Middle frontal gyrus (tissue), 1 donor: Measurements from ENCODE around the gene PIK3CB.
"Not testable (repeated sequence)": the region's sequence is repeated elsewhere in the genome, so short reads cannot be mapped to it uniquely, and the experiment has no call there.

ENCODE experiments used
- DNase-seq: peaks from one replicate; pipeline ENCODE4 v3.0.0-alpha.2; 2015; ENCODE audit warnings: low spot score; ENCODE audit errors: extremely low spot score

PIK3CB gene

DNA sequence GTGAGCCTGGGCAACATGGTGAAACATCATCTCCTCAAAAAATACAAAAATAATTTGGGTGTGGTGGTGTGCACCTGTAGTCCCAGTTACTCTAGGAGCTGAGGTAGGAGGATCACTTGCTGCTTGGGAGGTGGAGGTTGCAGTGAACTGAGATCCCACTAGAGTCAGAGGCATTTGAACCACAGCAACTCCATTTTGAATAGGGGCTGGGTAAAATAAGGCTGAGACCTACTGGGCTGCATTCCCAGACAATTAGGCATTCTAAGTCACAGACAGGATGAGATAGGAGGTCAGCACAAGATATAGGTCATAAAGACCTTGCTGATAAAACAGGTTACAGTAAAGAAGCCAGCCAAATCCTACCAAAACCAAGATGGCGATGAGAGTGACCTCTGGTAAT lies 12.1 kb upstream of the PIK3CB start:
- not testable (repeated sequence) for DNase-seq

DNA sequence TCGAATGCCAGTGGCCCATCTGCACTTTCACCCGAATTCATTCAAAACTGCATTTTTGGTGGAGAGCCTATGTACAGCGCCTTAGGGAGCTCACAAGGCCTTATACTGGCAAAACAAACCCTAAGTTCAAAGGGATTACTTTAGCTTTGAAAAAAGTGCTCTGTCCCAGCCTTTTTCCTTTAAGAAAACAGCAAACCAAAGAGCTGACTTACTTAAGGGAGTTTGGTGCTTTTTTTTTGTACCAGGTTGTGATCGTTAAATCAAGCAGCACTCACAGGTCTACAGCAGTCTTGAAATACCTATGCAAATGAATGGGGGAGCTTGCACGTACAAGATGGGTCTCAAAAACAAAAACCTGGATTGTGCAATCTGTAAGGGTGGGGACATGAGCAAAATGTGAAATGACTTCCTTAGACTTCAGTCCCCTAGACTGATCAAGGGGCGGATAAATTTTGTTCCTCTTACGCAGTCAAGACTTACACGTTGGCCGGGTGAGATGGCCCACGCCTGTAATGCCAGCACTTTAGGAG lies 11.6 kb upstream of the PIK3CB start:
- no peak for DNase-seq

DNA sequence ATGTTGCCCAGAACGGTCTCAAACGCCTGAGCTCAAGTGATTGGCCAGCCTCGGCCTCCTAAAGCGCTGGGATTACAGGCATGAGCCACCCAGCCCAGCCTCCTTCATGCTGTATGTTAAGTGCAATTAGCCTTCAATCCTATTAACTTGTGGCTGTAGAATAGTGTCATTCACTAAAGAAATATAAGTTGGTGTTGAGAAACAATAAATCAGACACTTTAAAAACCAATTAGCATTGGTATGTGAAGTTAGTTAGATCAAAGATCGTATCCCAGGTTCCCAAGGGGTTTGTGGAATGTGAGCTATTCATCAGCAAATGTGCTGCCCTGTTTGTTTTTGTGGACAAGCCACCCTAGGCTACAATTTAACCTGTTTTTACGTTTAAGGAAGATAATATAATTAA lies 11.0 kb upstream of the PIK3CB start:
- no peak for DNase-seq

DNA sequence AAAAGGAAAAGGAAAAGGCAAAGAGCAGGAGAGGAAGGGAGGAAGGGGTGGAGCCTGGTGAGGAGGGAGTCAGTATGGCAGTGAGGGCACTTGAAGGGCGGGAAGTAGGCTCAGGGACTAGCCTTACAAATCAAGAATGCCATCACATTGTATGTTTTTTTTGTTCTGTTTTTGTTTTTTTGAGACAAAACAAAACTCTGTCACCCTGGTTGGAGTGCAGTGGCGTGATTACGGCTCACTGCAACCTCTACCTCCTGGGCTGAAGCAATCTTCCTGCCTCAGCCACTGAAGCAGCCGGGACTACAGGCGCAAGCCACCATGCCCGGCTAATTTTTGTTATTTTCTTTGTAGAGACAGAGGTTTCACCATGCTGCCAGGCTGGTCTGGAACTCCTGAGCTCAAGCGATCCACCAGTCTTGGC lies 10.5 kb upstream of the PIK3CB start:
- DNase-seq, result no peak

DNA sequence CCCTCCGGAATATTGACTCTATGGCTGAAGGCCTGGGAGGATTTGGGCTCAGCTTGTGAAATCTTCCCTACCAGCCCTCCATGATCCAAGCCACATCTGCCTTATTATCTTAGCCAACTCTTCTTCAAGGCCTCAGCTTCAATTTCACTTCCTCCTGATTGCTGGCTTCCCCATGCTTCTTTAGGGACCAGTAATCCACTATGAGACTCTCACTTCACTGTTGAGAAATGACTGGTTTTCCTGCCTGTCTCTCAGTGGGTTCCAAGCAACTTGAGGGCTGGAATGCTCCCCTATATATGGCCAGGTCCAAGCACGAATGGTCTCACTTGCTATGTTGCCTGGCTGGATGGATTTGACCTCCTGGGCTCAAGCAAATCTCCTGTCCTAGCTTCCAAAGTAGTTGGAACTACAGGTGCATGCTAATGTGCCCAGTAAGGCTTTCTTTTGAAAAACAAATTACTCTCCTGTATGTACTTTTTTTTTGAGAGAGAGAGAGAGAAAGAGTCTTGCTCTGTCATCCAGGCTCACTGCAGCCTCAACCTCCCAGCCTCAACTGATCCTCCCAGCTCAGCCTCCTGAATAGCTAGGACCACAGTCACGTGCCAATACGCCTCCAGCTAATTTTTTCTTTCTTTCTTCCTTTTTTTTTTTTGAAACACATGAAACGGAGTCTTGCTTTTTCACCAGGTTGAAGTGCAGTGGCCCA lies 7.9 kb upstream of the PIK3CB start:
- DNase-seq, result no peak

DNA sequence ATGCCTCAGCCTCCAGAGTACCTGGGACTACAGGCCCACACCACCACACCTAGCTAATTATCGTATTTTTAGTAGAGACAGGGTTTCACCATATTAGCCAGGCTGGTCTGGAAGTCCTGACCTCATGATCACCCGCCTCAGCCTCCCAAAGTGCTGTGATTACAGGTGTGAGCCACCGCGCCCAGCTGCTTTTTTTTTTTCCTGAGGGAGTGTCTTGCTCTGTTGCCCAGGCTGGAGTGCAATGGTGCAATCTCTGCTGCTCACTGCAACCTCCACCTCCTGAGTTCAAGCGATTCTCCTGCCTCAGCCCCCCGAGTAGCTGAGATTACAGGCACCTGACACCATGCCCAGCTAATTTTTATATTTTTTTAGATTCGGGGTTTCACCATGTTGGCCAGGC lies 3.7 kb upstream of the PIK3CB start:
- not testable (repeated sequence) for DNase-seq

DNA sequence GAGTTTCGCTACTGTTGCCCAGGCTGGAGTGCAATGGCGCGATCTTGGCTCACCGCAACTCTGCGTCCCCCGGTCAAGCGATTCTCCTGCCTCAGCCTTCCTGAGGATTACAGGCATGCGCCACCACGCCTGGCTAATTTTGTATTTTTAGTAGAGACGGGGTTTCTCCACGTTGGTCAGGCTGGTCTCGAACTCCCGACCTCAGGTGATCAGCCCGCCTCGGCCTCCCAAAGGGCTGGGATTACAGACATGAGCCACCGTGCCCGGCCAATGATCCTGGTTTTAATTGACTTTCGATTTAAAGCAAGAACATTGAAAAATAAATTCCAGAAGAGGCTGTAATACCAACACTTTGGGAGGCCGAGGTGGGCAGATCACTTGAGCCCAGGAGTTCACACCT lies 1.1 kb upstream of the PIK3CB start:
- DNase-seq, result not testable (repeated sequence)

DNA sequence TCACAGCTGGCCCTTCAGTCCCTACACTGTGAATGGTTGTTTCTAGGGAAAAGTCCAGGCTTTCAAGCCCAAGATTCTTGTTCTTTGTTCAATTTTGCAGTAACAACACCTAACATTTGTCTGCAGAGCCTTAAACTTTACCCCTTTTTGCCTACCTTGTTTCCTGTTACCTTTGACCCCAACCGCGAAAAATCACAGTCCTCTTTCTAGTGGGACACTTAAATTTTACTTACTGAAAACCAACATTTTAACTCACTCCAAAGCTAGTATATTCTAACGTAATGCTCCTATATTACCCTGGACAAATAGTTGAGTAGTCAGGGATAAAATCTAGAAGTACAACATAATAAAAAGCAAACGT lies 649 bp upstream of the PIK3CB start:
- no peak for DNase-seq

DNA sequence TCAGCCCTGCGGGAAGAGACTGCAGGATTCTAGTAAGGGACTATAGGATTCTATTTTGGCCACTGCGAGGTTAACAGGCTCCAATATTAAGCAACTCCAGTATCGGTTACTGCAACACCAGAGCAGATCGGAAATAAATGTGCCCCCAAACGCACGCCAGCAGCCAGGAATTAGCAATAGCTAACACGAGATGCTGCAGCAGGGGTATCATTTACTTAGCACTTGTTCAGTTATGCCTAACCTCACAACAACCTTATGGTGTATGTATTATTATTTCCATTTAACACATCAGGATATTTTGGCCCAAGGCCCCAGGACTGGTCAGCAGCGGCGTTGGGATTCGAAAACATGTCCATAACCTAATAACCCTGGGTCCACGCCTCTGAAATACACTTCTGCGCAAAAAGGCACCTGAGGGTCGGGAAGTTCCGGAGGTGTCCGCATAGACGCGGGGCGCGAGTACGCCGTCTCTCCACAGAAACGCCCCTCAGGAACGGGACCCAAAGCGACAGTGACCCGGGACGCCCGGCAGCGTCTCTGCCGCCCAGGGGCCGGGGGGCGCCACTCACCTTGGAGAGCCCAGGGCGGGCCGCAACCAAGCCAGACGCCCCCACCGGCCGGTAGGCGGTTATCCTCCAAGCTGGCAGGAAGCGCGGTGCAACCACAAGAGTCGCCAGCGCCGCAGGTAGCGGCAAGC lies 681 bp downstream of the PIK3CB start:
- peak; percentile 3 for DNase-seq

DNA sequence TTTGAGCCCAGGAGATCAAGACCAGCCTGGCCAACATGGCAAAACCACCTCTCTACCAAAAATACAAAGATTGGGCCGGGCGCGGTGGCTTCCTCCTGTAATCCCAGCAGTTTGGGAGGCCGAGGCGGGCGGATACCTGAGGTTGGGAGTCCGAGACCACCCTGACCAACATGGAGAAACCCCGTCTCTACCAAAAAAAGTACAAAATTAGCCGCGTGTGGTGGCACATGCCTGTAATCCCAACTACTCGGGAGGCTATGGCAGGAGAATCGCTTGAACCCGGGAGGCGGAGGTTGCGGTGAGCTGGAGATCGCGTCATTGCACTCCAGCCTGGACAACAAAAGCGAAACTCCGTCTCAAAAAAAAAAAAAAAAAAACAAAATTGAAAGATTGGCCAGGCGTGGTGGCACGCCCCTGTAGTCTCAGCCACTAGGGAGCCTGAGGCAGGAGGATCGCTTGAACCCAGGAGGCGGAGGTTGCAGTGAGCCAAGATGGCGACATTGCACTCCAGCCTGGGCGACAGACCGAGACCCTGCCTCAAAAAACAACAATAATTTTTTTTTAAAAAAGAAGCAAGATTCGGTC lies 2.2 kb downstream of the PIK3CB start:
- not testable (repeated sequence) for DNase-seq

DNA sequence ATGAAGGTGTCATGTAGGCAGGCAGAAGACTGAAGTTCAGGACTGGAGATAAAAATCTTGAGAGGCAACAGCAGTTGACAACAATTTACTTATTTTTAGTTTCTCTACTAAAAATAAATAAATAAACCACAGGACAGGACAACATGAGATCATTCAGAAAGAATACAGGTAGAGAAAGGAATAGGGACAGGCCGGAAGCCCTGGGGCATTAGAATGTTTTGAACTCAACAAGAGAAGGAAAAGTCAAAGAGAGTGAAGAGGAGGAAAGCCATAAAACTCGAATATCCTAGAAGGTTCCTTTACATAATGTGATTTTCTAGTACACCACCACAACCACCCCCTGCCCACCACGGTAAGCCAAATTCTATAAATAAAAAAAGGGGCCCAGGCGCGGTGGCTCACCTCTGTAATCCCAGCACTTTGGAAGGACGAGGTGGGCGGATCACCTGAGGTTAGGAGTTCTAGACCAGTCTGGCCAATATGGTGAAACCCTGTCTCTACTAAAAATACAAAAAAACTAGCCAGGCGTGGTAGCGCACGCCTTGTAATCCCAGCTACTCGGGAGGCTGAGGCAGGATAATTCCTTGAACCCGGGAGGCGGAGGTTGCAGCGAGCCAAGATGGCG lies 4.7 kb downstream of the PIK3CB start:
- no peak for DNase-seq

DNA sequence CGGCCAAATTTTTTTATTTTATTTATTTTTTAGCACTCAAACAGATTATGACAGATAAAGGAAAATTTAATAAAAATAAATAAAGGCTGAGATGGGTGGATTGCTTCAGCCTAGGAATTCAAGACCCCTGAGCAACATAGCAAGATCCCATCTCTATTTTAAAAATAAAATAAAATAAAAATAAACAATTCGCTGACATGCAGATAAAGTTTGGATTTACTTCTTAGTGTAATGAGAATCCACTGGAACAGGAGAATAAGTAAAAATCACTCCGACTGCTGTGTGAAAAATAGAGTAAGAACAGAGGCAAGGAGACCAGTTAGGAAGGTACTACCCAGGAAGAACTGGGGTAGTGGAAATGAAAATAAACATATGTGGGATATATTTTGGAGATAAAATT lies 5.6 kb downstream of the PIK3CB start:
- DNase-seq, result no peak

DNA sequence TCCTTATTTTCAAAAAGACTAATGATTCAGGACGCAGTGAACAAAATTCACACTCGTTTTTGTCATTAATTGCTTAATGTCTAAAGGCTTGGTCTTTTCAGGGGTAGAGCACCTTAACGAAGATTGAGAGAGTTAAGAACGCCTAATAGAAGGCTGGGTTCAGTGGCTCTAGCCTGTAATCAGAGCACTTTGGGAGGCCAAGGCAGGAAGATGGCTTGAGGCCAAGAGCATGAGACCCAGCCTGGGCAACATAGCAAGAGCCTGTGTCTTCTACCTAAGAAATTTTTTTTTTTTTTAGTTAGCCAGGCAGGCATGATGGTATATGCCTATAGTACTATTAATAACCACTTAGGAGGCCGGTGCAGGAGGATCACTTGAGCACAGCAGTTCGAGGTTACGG lies 7.5 kb downstream of the PIK3CB start:
- DNase-seq, result no peak

DNA sequence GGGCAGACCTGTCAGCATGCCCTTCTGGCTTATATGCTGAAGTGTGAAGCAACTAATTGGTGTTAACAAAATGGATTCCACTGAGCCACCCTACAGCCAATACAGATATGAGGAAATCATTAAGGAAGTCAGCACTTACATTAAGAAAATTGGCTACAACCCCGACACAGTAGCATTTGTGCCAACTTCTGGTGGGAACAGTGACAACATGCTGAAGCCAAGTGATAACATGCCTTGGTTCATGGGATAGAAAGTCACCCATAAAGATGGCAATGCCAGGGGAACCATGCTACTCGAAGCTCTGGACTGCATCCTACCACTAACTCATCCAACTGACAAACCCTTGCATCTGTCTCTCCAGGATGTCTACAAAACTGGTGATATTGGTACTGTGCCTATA lies 9.4 kb downstream of the PIK3CB start:
- no peak for DNase-seq

DNA sequence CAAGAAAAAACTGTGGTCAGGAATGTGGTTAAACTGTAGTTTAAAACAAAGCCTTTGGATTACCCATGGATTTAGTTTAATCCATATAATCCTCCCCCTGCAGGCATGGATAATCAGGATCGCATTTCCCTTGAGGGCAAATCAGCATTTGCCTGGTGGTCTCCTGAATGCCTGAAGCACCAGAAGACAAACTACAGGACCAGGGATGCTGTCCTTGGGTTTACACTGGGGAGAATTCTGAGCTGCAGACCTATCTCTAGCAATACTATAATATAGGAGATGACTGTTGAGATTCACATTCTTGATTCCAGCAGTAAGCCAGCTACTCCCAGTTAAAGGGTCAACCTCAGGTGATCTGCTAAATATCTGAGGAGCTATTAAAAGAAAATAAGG lies 10.6 kb downstream of the PIK3CB start:
- no peak for DNase-seq

DNA sequence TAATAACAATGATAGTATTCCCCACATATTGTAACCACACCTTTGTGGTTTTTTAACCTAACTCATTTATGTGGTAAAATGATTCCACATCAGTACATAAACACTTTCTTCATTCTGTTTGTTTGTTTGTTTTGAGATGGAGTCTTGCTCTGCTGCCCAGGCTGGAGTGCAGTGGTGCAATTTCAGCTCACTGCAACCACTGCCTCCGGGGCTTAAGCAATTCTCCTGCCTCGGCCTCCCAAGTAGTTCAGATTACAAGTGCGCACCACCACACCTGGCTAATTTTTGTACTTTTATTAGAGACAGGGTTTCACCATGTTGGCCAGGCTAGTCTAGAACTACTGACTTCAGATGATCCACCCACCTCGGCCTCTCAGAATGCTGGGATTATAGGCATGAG lies 14.3 kb downstream of the PIK3CB start:
- DNase-seq, result not testable (repeated sequence)

DNA sequence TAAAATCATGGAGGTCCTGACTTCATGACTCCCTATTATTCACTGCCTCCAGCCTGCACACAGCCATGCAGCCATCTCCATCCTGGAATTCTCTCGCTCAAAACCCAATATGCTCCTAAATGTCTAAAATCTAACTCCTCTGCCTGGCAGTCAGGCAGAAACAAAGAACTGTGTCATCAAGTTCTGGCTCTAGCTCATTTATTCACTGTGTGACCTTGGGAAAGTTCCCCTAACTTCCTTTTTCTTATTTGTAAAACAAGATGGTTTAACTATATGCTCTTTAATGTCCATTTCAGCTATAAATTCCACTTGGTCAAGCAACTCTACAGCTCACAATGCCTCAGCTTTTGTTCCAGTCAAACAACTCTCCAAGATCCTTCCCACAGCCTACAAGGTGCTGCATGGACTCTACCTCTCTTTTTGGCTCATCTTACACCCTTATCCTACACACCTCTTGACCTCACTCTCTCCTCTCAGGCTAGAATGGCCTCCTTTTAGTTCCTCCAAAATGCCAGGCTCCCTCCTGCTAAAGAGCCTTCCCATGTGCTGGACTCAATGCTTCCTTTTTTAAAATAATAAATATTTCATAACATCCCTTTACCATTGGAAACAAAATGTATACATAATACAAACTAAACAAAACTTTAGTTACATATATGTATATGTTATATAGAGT lies 16.4 kb downstream of the PIK3CB start:
- DNase-seq, result no peak

DNA sequence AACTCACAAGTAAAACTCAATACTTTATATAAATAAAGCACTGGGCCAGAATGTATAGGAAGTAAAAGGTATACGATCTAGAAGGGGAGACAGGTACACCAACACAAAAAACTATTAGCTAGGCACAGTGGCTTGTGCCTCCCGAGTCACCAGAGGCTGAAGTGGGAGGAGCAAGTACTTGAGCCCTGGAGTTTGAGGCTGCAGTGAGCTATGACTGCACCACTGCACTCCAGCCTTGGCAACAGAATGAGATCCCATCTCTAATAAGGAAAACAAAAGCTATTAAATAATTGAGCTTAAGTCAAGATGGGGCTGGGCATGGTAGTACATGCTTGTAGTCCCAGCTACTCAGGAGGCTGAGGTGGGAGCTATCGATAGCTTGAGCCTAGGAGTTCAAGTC lies 17.0 kb downstream of the PIK3CB start:
- DNase-seq, result no peak

DNA sequence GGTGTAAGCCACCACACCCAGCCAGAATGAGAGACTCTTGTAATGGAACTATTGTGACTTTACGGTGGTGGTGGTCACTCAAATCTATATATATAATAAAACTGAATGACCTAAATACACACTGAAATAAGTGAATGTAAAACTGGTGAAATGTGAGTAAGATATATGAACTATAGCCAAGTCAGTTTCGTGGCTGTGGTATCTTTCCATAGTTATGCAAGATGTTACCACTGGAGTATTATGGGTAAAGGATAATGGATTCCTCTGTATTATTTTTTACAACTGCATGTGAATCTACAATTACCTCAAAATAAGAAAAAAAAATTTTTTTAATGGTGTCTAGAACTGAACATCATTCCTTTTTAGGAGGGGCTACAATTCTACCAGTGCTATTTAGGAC lies 21.9 kb downstream of the PIK3CB start:
- no peak for DNase-seq

DNA sequence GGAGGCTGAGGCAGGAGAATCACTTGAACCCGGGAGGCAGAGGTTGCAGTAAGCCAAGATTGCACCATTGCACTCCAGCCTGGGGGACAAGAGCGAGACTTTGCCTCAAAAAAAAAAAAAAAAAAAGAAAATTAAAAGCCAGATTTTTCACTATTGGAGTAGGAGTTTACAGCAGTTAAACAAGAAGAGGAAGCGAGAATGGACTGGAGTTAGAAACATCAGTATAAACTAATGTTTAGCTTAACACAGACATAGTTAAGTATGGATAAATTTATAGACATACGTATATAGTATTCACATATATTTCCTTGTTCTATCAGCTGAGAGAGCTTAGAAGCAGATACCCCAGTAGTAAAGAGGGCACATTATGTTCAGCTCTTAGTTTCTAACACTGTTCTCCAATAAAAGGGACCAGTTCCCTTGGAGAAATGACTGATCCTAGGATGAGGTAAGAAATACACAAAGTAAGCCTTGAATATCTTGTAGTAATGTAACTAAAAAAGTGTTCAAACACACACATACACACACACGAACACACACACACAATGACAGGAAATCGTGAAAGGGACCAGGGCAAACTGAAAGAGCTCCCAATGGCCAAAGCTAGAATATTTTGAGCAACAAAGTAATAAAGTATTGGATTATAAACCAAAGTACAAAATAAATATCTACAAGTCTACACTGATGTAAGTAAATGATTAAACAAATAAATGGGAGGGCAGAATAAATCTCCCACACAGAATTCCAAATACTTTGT lies 25.1 kb downstream of the PIK3CB start:
- no peak for DNase-seq
